ENCODE measurements around the gene ACTR3.

ACTR3 gene

DNA sequence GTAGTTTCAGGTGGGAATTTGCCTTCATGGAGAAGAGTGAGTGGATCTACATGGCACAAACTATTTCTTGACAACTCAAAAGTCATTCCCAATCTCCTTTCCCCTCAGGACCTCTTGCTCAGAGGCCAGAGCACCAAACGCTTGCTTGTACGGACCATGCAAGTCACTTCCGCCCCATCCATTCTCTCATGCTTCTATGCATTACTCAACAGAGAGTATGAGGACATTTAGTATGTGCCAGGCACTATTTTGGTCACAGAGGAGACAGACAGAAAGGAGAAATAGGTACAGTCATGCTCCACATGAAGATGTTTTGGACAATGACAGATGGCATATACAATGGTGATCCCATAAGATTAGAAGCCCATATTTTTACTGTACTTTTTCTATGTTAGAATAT lies 117.5 kb downstream of the ACTR3 start:
- DNase-seq, result no peak

DNA sequence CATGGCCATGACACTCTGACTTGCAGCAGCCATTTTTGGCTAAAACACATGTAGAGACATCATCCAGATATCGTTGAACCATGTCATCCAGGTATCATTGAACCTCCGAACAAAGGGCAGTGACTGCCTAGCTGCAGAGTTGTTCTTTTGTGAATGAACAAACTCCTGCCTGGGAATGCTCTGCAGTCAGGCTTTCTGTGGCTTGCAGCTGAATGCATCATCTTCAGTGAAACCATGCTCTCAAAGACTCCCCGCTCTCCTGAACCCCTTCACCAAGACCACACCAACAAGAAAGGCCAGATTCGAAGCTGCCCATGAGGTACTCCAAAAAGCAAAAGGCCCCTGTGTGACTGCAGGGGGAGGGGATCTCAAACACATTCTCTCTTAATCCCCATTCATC lies 118.8 kb downstream of the ACTR3 start:
- DNase-seq, result no peak

DNA sequence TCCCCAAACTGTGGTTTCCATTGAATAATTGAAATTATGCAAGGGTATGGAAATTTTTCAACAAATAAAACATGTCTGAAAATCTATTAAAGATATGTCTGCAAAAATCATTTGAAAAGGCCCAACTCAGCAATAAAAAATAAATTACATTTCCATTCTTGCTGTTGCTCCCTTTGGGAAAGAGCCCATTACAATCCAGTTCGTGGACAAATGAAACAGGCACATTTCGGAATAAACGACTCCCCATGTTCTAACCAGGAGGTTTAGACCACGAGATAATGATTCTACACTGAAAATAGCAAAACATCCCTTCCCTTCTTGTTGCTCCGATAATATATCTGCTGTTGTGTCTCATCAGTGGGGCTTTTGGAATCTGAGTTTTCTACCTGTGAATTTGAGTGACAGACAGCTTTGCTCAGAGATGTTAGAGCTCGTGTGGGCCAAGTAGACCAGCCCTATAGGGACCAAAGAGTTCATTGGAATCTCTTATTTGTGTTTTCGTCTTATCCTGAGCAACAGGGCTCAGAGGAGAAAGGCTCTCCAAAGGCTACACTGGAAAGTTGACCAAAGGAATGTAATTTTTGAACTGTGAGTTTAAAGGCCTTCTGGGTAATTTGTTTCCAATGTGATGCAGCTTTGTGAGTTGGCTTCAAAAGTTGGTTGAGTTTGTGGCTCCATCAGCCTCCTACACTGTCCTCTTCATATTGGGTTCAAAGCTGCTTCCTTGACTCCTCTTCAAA lies 119.5 kb downstream of the ACTR3 start:
- DNase-seq, result no peak

DNA sequence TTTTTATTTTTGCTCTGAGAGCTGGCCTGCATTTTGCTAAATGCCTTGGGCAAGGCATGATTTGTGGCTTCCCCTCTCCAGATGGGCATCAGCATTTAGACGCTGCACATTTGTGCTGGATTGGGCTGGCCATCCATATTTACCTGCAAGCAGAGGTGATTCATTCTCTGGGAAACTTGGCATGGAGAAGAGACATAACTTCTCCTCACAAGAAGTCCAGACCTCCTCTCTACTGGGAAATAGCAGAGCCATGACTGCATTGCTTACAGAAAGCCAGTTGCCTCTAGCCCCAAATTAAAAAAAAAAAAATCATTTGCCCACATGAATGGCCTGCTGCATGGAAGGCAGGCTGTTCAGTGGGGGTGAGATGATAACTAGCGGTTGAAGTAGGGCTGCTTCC lies 120.1 kb downstream of the ACTR3 start:
- DNase-seq, result no peak

DNA sequence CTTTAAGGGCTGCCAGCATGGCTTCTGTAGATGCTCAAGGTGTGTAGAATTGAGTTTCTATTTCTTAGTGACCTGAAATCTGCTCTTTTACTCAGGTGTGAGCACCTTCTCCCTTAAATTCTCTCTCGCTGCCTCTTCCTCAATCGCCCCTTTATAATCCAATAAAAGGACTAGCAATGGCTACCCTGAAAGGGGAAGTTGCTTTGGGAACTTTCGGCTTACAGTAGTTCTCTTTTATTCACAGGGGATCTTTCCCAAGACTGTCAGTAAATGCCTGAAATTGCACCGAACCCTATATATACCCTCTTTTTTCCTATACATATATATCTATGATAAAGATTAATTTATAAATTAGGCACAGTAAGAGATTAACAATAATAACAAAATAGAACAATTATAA lies 121.8 kb downstream of the ACTR3 start:
- DNase-seq, result no peak

All from NCI-H2029 (cell line).